AG09309 (cell line): ENCODE results near the gene ABR.
A peak's percentile ranks its signal among the peaks of the same experiment; 100 is the strongest.

Source experiments
- DNase-seq: peaks from one replicate; pipeline ENCODE4 v3.0.0-alpha.2; 2010; ENCODE audit warnings: low read depth
- H3K4me3 ChIP-seq: 2 replicates; pipeline ENCODE4 v1.5.1; 2011; ENCODE audit warnings: mild to moderate bottlenecking, low read depth, low read length, moderate library complexity; ENCODE audit not compliant: control insufficient read depth
- TF ChIP-seq, protein P1 (sequence below): IDR thresholded peaks from 2 replicates; pipeline ENCODE4 v1.5.1; 2011; ENCODE audit warnings: mild to moderate bottlenecking, low read depth, low read length, inconsistent platforms; ENCODE audit not compliant: insufficient read depth, control insufficient read depth; ENCODE audit errors: missing control alignments

Gene ABR

DNA sequence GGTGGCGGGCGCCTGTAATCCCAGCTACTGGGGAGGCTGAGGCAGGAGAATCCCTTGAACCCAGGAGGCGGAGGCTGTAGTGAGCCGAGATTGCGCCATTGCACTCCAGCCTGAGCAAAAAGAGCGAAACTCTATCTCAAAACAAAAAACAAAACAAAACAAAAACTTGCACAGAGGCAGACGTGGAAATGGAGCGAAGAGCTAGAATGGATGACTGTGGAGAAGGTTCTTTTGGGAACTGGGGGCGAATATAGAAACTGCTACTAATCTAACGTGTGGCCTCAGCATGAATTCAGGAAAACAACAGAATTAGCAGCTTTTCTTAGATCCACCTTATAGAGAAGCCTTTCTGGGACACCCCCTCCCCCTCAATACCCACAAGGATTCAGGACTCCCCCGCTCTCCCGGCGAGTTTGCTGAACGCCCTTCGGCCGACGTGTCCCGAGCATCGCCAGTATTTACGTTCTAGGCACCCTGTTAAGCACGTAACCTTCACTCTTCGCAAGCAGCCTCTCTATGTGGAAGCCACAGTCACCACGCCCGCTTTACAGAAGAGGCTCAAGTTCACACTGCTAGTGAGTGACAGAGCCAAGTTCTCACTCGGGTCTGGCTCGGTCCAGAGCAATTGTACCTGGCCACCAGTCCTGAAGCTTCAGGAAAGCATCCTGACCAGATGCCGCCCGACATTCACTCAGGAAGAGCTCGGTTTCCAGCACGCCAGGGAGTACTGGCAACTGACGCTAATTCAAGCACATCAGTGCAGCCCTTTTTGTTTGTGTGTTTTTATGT is 13.3 kb upstream of the ABR start:
- no peak for DNase-seq
- TF ChIP-seq, protein P1, sequence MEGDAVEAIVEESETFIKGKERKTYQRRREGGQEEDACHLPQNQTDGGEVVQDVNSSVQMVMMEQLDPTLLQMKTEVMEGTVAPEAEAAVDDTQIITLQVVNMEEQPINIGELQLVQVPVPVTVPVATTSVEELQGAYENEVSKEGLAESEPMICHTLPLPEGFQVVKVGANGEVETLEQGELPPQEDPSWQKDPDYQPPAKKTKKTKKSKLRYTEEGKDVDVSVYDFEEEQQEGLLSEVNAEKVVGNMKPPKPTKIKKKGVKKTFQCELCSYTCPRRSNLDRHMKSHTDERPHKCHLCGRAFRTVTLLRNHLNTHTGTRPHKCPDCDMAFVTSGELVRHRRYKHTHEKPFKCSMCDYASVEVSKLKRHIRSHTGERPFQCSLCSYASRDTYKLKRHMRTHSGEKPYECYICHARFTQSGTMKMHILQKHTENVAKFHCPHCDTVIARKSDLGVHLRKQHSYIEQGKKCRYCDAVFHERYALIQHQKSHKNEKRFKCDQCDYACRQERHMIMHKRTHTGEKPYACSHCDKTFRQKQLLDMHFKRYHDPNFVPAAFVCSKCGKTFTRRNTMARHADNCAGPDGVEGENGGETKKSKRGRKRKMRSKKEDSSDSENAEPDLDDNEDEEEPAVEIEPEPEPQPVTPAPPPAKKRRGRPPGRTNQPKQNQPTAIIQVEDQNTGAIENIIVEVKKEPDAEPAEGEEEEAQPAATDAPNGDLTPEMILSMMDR: no peak
- no peak overlapping the region for H3K4me3 ChIP-seq

DNA sequence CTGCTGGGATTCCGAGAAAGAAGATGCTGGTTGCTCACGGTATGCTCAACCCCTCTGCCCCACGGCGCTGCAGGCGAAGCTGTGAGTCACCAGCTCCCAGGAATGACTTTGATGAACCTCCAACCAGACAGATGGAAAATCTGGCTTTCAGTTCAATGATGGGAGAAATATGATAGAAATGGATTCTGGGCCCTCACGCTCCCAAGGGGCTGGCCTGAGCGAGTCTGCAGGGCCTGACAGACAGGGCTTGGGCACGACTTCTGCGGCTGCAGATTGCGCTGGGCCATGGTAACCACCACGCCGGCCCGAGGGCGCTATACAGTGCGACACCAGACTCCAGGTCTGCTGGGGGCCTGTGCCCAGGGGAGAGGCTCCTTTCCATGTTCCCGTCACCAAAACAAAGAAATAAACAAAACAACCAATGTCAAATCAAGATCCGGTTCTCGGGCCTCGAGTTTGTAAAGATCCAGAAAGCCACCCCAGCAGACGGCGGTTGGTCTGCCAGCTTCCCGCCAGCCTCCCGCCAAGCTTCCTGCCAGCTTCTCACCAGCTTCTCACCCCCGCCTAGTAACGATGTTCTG is 11.1 kb upstream of the ABR start:
- DNase-seq: peak; percentile 41
- TF ChIP-seq, protein P1: no peak
- no peak overlapping the region for H3K4me3 ChIP-seq

DNA sequence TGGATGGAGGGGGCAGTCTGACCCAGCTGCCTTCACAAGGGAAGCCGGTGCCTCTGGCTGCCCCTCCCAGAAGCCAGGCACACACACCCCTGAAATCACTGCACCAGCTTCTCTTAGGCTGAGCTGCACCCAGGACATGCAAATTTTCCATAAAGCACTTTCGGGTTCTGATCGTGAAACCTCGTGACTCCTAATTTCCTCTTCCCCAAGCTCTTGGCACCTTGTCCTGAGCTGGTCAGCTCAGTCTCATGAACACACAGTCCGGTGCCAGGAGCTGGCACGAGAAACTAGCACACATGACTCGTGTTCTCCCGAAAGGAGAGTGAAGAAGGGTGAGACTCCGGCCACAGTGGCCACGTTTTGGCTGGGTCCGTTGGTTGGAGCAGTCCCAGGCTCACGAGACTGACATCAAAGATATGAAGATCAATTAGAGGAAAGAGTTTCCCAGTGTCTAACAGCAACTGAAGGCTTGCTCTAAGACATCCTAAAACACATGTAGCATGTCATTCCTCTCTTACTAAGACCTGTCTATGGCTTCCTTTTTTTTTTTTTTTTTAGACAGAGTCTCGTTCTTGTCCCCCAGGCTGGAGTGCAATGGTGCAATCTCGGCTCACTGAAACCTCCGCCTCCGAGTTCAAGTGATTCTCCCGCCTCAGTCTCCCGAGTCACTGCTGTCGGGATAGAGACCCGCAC is 9.2 kb upstream of the ABR start:
- no peak overlapping the region for H3K4me3 ChIP-seq
- TF ChIP-seq, protein P1: no peak
- DNase-seq: peak; percentile 28

DNA sequence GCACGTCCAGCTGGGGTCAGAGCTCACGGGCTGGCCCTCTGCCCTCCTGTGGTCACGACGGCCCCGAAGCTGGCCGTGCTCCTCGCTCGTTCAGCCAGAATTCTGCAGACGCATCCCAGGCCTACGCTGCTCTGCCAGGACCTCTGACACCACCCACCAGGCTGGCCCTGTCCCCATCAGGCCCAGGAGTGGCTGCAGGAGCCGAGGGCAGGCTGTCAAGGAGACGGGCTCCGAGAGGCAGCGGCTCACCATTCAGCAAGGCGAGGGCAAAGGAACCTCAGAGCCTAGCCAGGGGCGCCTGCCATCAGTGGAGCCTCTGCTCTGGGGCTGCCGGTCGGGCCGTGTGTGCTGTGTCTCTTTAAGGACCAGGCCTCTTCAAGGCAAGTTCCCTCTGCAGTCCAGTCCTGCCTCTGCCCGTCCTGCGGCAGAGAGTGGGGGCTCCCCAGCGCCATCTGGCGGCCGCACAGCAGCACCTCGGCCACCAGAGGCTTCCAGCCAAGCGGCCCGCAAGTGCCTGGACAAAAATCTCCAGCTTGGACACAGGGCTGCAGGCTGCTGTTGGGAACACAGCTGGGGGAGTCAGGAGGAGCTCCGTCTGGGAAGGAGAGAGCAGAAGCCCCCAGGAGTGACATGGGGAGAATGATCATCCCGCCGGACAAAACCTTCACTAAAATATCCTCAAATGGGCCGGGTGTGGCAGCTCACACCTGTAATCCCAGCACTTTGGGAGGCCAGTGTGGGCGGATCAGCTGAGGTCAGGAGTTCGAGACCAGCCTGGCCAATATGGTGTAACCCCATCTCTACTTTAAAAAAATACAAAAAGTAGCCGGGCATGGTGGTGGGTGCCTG is 7.4 kb upstream of the ABR start:
- H3K4me3 ChIP-seq: no peak overlapping the region
- DNase-seq: peak; percentile 46
- TF ChIP-seq, protein P1: peak; percentile 99

DNA sequence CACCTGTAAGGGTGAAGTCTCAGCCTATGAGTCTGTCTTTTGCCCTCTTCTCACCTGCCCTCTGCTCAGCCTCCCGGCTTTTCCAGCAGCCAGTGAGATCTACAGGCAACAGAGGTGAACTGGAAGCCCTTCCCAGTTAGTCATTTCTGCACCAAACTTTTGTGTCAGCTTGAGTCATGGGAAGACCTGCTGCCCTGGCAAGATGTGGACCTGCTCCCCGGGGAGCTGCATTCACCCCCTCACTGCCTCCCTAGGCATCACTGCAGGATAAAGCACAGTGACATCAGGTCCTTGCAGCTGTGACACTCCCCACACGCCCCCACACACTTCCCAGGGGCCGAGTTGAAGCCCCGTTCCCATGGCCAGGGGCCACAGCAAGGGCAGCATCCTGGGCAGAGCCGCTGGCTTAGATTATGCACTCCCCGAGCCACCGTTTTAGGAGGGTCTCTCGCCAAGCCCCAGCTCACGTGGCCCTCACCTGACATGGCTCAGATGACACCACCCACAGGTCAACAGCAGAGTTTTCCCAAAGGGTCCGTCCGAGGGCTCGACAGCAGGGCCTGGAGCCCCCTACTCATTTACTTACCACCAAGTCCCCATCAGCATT is 6.5 kb upstream of the ABR start:
- H3K4me3 ChIP-seq: no peak overlapping the region
- no peak for DNase-seq
- TF ChIP-seq, protein P1: no peak

DNA sequence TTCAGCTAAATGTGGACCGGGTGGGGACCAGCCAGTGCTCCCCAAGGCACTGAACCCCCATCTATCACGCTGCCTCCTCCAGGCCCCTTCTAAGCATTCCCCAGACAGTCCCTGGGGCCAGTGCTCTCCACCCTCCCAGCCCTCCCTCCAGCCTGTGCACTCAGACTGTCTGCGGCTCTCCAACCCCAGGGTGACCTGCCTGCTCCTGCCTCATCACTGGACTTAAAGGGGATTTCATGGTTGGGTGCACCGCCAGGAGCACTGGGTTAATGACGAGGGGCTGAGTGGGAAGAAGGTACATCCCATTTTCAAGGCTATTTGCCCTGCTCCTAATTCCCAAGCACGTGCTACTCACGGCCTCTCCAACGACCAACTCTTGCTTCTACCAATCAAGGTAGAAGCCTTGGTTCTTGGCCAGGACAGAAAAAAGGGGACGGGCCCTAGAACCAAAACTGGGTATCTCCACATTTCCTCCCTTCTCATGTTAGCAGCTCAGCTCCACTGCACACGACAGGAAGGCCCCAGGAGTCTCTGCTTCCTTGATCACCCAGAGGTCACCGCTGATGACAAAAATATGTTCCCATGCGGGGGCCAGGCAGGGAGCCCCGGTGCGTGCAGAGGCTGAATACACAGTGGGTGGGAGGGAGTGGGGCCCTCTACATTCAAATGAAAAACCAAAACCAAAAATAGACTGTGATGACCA is 3.5 kb upstream of the ABR start:
- DNase-seq: no peak
- H3K4me3 ChIP-seq: no peak overlapping the region
- TF ChIP-seq, protein P1: no peak
